GM19397 (cell line): ENCODE measurements around the gene MPST.

Experiments
- ATAC-seq: cut with Tn5 transposase; IDR thresholded peaks from one replicate; pipeline ENCODE4 v1.9.1; 2021; ENCODE audit warnings: mild to moderate bottlenecking, moderate library complexity; ENCODE audit not compliant: unreplicated experiment

Gene MPST

GRCh38 chr22:37000676-37001534 lies 18.6 kb upstream of the MPST start:
- ATAC-seq: no peak

DNA sequence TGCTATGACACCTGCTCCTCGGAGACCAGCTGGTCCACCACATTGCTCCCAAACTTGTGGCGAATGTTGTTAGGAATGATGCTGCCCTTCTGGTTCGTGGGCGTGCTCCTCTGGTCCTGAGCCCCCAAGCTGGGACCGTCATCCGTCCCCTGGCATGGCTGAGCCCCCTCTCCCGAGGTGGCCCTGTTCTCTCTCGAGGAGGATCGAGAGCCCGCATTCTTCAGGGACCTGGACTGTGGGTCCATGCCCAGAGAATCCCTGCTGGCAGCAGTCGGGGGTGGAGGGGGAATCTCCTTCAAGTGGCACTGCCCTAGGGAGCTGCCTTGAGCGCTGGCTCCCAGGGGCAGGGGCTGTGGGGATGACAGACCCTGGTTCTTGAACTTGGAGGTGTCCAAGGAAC lies 17.7 kb upstream of the MPST start:
- ATAC-seq: no peak

DNA sequence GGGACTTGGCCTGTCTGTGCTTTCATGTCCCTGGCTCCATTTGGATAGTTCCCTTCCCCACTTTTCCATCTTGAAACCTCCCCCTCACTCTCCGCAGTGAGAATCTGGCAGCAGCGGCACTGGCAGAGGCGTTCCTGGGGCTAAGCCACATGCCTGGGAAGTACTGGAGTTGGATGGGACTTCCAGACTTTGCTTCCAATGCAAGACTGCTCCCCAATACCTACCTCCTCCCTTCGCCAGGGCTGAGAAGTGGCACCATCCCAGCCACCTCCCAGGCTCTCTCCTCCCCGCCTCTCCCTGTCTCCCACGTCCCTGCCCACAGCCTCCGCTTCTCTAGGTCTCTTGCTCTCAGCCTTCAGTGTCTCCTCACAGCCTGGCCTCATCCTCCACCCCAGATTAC lies 16.9 kb upstream of the MPST start:
- ATAC-seq: no peak

GRCh38 chr22:37007651-37008050 lies 11.9 kb upstream of the MPST start:
- ATAC-seq: no peak

DNA sequence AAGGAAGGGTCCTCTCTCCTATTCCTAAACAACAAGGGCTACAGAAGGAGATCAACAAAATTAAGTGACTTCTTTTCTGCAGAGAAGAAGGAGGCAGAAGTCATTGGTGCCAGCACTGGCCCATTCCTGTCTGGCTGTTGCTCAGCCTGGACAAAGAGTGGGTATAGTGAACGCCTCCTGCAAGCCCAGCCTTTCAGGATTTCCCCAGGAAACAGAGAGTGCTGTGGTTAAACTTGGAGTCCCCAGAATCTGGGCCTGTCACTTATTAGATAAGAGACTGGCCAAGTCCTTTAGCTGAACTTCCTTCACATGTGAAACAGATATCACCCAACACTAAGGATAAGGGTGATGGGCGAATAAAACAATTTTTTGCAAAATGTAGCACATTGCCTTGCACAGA lies 11.2 kb upstream of the MPST start:
- ATAC-seq: no peak

DNA sequence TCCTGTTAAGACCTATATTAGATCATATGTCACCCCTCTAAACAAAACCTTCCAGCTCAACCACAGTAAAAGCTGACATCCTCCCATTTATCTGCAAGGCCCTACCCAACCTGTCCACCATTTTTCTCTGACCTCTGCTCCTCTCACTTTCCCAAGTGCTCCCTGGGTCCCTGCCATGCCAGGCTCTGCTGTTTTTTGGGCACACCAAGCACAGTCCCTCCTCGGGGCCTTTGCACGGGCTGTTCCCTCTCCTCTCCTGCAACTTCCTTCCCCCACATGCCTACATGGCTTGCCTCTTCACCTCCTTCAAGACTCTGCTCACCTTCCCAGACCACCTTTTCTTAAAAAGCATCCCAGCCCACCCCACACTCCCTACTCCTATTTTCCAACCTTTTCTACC lies 10.1 kb upstream of the MPST start:
- ATAC-seq: no peak

DNA sequence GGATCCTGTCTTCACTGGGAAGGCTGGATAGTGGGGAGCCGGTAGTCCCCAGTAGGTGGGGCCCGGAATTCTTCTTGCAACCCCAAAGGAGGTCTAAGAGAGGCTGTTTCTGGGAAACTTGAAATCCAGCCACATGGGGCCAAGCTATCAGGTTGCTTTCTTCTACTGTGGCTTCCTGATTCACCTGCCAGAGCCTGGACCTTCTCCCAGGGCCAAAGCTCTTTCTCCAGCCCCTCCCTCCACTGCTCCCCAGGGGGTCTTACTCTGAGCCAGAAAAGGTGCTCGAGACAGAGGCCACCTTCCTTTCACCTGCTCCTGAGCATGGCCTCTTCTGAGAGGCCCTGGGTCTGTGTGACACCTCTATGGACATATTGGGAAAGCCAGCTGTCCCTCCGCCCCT lies 9.4 kb upstream of the MPST start:
- no peak for ATAC-seq

DNA sequence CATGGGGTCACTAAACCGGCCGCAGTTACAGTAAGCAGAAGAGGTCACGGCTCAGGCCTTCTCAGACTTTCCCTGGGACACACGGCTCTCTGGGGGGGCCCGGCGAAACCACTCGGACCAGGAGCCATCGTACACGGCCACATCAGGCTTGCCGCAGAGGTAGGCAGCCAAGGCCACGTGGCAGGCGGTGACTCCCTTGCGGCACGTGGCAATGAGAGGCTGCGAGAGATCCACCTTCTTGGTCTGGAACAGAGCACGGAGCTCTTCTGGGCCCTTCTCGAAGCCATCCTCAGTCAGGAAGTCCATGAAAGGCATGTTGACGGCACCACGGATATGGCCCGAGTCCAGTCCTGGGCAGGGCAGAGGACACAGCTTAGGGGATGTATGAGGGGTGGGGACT lies 8.6 kb upstream of the MPST start:
- no peak for ATAC-seq

- no peak for ATAC-seq
Measured at GRCh38 chr22:37011472-37011871, 8.1 kb upstream of the MPST start.

- ATAC-seq: no peak
Measured at GRCh38 chr22:37012262-37012904, 7.2 kb upstream of the MPST start.

- ATAC-seq: no peak
Measured at GRCh38 chr22:37012956-37013355, 6.6 kb upstream of the MPST start.

DNA sequence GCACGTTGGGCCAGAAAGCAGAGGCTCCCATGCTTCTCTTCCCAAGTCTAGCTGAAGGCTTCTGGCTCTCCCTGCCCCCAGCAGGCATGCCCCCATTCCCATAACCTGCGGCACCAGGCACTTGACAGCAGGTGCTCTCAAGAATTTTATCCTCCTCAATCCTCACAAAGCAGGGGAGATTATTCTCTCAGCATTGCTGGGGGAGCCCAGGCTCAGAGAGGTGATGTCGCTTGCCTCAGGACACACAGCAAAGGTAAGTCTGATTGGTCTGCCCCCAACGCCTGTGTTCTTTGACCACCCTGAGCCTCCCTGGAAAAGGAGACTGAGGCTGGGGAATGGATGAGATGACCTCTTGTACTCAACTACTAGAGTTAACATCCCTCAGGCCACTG lies 5.1 kb upstream of the MPST start:
- no peak for ATAC-seq

- no peak for ATAC-seq
Measured at GRCh38 chr22:37014835-37015586, 4.5 kb upstream of the MPST start.

DNA sequence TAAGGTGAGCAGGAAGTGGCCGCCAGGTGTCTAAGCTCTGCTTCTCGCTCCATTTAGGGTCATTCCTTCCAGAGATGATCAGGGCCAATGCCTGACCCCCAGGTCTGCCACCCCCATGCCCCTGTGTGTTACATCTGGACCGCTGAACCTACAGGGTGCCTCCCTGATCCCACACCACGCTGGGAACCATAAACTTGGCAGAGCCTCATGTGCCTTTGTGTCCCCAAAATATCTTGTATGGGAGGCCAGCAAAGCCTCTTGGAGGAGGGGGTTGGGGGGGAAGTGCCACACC lies 4.0 kb upstream of the MPST start:
- no peak for ATAC-seq

DNA sequence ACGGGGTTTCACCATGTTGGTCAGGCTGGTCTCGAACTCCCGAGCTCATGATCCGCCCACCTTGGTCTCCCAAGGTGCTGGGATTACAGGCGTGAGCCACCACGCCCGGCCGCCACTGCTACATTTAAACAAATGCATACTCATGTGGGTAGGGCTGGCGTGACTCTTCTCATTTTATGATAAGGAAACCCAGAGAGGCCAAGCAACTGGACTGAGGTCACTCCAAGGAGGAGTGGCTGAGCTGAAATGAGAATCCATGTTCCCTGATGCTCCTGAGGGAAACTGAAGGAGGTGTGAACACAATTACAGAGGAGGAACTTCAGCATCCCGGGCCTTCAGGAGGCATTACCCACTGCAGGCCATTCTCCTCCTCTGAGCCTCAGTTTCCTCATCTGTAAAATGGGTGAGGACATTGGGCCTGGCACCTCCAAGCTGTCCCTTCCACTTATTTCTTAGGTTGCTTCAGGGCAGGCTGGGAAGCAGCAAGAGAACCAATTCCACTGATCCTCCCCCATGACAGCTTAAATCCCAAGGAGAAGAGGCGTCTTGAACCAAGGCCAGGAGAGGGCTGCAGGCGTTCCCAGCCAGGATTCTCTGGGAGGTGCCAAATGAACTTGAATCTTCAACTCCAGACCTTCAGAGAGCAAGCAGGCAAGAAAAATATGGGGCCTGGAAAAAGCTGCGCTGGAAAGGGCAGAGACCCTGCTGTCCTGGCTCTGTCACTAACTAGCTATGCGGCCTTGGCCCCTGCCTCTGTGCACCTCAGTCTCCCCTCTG lies 3.2 kb upstream of the MPST start:
- ATAC-seq: no peak

GRCh38 chr22:37017356-37017755 lies 2.2 kb upstream of the MPST start:
- ATAC-seq: no peak

DNA sequence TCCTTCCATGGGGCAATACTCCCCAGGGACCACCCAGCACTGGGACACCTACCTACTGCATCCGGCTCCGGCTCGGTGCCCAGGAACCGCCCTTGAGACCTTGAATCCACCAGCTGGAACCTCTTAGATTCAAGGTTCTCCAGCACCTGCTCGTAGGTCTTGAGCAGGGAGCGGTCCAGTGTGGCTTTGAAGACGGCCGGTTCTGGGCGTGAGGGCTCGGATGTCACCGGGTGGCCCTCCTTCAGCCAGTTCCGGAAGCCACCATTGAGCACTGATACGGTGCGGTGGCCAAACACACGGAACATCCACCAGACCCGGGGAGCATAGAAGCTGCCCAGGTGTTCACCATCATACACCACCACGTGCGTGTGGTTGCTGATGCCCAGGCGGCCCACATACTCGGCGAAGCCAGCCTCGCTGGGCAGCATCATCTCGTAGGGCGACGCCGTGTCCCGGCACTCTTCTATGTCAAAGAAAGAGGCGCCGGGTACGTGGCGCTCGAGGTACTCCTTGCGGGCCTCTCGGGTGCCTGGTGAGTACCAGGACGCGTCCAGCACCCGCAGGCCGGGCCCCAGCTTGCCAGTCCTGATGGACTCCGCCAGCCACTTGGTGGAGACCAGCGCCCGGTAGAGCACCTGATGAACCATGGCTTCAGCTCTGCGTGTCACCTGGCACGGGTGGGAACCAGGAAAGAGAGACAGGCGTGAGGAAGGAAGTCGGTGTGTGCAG lies 1.3 kb upstream of the MPST start:
- ATAC-seq: no peak

DNA sequence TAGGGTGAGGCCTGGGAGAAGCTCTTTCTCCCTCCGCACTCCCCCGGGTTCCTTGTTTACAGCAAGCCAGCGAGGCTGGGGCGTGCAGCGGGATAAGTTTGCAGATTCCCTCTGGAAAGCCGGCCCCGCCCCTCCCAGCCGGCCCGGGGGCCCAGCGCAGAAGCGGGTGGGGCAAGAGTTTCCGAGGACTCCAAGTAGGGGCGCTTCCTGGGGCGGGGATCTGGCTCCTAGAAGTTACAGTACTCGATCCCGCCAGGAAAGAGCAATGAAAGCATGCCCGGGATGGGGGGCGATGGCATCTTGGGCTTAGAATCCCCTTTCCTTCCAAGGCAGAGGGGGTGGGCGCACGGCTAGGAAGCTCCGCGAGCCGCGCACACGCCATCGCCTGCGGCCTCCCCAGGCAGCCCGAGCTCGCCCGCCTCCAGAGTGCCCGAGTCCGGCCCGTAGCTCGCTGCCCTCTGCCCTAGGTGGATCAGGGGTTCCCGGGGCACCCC lies 680 bp upstream of the MPST start:
- ATAC-seq: peak; percentile 26

DNA sequence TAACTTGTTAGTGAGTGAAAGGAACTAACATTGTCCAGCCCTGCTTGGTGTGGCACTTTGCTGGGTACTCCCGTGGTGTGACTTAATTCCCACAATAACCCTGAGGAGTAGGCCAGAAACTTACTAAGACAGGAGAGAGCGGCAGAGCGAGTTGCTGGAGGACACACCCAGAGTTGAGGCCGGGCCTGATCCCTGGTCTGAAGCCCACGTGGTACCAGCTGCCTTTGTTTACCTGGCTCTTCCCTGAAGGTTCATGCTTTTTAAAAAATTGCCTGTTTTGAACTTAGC lies 594 bp downstream of the MPST start:
- no peak for ATAC-seq

- ATAC-seq: no peak
Measured at GRCh38 chr22:37021041-37021440, 1.5 kb downstream of the MPST start.
